ENCODE measurements around the gene KRTAP5-10.
"Not testable (repeated sequence)": the region's sequence is repeated elsewhere in the genome, so short reads cannot be mapped to it uniquely, and the experiment has no call there.

Gene KRTAP5-10, protein sequence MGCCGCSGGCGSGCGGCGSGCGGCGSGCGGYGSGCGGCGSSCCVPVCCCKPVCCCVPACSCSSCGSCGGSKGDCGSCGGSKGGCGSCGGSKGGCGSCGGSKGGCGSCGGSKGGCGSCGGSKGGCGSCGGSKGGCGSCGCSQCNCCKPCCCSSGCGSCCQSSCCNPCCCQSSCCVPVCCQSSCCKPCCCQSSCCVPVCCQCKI

DNA sequence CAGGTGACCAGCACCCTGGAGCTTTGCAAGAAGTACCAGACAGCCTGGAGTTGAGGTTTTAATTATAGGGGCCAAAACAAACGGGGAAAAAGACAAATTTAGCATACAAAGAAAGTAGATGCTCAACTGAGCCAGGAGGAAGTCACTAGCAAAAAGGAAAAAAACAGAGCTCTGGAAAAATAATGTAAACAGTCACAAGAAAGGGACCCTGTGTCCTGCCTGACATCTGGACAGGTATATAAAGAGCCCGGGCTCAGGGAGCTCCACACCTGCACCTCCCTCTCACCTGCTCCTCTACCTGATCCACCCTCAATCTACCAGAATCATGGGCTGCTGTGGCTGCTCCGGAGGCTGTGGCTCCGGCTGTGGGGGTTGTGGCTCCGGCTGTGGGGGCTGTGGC lies at the start of gene KRTAP5-10:
Gene KRTAP5-10, plus strand, starts transcription at position 301 of the 400 bp plus-strand sequence. Its CDS starts 25 bp downstream, at position 326.
- intact Hi-C loops (cut with DNase I) = no loop called here
- DNase-seq = no peak

DNA sequence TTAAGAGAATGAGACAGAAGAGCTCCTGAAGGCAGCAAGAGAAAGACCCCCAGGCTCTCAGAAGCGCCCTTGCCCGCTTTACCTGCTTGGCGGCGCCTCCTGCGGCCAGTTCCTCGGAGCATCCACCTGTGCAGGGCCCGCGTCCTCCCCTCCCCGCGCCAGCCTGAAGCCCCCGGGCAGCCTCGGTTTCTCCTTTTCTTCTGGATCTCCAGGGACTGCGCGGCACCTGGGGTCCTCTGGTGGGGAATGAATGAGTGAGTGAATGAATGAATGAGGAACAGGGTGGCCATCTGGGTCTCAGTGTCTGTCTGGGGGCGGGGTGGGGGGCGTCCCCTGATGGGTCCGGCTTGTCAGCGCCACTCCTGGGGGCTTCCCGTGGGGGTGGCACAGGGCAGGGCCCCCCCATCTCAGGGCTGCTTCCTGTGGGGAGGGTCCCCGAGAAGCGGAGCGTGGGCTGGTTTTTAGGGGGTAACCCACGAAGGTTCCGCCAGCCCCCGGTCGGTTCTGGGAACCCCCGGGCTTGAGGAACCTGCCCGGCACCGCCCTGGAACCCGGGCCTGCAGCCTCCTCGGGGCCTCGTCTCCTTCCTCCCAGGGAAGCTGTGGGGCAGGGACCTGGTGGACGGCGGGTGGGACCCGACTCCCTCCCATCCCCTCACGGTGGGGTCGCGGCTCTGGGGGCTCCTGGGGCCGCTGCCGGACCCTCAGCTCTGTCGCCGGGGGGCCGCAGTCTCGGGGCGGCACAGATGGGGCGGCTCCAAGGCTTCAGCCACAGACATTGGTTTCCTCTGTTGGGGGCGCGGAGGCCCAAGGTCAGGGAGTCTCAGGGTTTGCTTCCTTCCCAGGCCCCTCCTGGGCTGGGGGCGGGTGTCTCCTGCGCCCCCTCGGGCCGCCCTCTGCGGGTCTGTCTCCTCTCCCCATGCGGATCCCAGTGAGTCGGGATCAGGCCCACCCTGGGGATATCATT lies 46.6 kb upstream of the KRTAP5-10 start:
- intact Hi-C loops (cut with DNase I) = no loop called here
- peak in 1 of 10 donors; percentile 81 for DNase-seq

DNA sequence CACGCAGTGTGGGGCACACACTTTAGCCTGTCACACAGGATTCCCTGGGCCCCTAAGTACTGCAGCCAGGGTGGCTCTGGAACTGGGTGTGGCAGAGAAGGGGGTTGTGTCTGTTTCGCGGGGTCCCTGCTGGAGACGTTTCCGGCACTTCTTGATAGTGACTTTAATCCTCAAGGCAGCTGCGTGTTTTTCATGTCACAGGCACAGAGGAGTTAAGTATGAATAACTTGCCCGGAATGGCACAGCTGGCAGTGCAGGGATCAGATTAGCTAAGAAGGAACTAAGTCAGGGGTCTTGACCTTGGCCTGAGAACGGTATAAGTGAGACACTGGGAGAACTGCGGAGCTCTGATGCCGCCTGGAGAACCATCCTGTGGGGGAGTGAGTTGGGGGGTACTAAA lies 45.8 kb upstream of the KRTAP5-10 start:
- intact Hi-C loops (cut with DNase I) = no loop called here
- DNase-seq = no peak

DNA sequence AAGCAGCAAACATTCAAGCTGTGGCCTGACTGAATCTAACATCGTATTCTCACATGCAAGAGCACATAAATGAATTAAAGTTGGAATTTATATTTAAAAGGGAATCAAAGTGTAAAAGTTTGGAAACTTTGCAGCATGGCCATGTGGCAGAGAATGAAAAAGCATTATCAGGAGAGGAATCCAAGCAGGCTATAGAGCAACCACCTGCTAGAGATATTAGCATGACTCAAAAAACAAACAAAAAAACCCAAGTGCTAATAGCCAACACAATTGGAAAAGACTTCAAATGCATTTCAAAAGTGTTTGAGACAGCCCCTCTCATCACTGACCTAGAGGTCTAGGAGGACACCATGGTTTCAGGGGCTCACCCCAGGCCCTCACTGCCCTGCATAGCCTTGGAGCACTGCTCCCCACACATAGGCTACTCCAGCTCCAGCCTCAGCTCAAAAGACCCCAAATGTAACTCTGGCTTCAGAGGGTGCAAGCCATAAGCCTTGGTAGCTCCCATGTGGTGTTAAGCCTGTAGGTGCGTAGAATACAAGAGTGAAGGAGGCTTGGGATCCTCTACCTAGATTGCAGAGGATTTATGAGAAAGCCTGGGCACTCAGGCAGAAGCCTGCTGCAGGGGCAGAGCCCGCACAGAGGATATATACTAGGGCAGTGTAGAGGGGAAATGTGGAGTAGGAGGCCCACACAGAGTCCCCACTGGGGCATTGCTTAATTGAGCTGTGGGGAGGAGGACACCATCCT lies 40.0 kb upstream of the KRTAP5-10 start:
- intact Hi-C loops (cut with DNase I) = no loop called here
- DNase-seq = no peak

DNA sequence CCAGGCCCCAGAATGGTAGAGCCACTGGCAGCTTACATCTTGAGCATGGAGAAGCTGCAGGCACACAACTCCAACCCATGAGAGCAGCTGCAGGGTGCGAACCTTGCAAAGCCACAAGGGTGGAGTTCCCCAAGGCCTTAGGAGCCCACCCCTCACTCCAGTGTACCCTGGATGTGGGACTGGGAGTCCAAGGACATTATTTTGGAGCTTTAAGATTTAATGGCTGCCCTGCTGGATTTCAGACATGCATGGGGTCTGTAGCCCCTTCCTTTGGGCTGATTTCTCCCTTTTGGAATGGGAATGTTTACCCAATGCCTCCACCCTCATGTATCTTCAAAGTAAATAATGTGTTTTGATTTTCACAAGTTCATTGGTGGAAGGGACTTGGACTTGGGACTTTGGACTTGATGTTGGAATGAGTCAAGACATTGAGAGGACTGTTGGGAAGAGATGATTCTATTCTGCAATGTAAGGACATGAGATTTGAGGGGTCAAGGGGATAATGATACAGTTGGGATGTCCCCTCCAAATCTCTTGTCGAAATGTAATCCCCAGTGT lies 39.3 kb upstream of the KRTAP5-10 start:
- DNase-seq = no peak
- intact Hi-C loops (cut with DNase I) = no loop called here

DNA sequence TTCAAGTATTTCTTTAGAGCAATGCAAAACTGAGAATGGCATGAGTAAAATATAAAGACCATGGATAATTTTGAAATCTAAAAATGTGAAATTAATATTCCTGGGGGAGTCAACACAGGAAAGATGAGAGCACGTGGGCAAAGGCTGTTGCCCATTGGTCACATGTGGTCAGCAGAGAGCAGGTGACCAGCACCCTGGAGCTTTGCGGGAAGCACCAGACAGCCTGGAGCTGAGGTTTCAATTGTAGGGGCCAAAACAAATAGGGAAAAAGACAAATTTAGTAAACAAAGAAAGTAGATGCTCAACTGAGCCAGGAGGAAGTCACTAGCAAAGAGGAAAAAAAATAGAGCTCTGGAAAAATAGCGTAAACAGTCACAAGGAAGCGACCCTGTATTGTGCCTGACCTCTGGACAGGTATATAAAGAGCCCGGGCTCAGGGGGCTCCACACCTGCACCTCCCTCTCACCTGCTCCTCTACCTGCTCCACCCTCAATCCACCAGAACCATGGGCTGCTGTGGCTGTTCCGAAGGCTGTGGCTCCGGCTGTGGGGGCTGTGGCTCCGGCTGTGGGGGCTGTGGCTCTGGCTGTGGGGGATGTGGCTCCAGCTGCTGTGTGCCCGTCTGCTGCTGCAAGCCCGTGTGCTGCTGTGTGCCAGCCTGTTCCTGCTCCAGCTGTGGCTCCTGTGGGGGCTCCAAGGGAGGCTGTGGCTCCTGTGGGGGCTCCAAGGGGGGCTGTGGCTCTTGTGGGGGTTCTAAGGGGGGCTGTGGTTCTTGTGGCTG lies 38.4 kb upstream of the KRTAP5-10 start, which contains the start of gene KRTAP5-7:
Gene KRTAP5-7, plus strand, starts transcription at position 472 of the 780 bp plus-strand sequence. Its CDS starts 34 bp downstream, at position 506.
- intact Hi-C loops (cut with DNase I); DNase-seq: not testable (repeated sequence)

DNA sequence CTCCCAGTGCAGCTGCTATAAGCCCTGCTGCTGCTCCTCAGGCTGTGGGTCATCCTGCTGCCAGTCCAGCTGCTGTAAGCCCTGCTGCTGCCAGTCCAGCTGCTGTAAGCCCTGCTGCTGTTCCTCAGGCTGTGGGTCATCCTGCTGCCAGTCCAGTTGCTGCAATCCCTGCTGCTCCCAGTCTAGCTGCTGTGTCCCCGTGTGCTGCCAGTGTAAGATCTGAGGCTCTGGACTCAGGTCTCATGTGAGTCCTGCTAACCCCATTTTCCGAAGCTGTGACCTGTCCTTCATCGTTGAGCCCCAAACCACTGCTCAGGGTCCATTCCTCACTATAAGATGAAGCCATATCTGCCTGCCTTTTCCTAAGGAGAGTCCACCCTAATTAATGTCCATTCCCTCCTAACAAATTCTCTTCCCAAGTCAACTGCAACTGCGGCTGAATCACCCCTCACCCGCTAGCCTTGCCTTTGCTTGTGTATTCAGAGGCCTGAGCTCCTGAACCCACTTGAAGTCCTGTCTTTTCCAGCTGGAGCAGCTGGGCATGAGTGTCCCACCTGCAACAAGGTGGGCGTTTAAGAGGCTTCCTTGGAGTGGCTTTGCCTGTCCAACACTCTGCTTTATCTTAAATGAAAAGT lies 37.7 kb upstream of the KRTAP5-10 start:
- DNase-seq = peak in 1 of 10 donors; percentile 10
- intact Hi-C loops (cut with DNase I) = no loop called here

DNA sequence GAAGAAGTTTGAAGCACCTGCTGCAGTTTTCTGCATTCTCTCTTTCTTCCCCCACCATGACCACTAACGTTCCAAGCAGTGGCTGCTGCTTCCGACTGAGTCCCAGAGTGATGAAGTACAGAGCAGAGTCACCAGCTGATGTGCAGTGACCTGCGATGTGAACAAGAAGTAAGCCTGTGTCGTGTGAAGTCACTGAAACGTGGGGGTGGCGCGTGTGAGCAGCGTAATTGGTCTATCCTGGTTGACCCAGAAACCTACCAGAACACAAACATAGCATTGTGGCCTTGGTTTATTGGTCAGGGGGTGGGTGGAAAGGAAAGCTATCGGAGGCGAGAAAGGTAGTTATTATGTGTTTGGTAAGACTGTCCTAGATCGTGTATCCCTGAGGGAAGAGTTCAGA lies 34.8 kb upstream of the KRTAP5-10 start:
- intact Hi-C loops (cut with DNase I) = no loop called here
- no peak for DNase-seq

DNA sequence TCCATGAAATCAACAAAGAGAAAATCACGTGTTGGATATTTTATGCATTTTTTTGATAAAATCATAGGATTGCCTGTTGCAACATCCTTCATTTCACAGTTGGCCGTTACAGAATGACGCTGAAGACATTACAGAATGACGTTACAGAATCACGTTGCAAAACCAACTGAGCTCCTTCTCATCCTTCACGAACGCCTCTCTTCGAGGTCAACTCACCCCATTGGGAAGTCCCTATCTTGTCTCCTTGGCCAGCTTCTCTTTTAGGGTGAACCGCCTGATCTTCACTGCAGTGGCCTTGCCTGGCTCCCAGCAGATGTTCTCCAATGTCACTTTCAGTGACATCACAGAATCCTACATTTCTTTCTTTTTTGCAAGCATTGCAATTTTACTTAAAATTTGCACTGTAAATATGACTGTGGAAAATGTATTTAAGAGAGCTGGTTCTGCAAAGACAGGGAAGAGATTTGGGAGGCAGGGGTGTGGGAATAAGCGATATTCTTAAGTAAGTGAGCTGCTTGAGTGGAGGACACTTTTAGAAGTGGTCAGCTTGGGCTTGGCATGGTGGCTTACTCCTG lies 33.2 kb upstream of the KRTAP5-10 start:
- intact Hi-C loops (cut with DNase I) = no loop called here
- no peak for DNase-seq

DNA sequence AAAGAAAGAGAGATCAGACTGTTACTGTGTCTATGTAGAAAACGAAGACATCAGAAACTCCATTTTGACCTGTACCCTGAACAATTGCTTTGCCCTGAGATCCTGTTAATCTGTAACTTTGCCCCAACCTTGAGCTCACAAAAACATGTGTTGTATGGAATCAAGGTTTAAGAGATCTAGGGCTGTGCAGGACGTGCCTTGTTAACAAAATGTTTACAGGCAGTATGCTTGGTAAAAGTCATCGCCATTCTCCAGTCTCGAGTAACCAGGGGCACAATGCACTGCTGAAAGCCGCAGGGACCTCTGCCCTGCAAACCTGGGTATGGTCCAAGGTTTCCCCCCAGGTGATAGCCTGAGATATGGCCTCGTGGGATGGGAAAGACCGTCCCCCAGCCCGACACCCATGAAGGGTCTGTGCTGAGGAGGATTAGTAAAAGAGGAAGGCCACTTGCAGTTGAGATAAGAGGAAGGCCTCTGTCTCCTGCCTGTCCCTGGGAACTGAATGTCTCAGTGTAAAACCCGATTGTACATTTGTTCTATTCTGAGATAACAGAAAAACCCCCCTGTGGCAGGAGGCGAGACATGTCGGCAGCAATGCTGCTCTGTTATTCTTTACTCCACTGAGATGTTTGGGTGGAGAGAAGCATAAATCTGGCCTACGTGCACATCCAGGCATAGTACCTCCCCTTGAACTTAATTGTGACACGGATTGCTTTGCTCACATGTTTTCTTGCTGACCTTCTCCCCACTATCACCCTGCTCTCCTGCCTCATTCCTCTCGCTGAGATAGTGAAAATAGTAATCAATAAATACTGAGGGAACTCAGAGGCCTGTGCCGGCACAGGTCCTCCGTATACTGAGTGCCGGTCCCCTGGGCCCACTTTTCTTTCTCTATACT lies 30.4 kb upstream of the KRTAP5-10 start:
- DNase-seq; intact Hi-C loops (cut with DNase I): not testable (repeated sequence)

DNA sequence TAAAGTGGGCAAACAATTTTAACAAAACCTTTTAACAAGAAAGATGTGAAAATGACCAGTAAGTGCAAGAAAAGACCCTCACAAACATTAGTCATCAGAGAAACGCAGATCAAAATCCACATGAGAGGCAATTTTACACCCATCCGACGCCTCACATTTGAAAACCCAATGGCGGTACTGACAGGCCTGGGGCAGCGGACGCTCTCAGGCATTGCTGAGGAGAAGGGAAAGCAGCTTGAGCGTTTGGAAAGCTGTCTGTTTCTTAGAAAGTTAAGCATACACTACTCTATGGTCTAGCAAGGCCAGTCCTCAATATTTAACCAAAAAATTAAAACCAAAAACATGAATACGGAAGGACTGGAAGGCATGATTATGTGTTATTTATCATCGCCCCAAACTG lies 29.5 kb upstream of the KRTAP5-10 start:
- no peak for DNase-seq

DNA sequence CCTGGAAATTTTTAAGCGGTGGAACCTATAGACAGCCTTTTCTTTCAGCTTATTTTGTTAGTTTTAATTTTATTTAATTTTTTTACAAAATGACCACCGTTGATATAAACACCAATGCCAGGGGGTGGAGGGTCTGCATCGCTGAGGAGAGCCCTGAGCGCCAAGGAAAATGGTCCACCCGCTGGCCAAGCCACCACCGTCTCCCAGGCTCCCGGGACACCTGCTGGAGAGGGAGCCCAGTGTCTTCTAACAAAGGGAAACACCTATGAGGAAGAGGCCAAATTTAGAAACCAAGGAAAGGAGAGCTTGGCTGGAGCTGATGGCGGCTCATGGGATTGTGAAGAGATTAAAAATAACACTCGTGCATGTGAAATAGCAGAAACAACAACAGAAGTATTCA lies 27.8 kb upstream of the KRTAP5-10 start:
- intact Hi-C loops (cut with DNase I) = no loop called here
- DNase-seq = peak in 1 of 10 donors; percentile 55

More for the DNA sequence above, 29.5 kb upstream of the KRTAP5-10 start:
- intact Hi-C loops (cut with DNase I) = no loop called here

DNA sequence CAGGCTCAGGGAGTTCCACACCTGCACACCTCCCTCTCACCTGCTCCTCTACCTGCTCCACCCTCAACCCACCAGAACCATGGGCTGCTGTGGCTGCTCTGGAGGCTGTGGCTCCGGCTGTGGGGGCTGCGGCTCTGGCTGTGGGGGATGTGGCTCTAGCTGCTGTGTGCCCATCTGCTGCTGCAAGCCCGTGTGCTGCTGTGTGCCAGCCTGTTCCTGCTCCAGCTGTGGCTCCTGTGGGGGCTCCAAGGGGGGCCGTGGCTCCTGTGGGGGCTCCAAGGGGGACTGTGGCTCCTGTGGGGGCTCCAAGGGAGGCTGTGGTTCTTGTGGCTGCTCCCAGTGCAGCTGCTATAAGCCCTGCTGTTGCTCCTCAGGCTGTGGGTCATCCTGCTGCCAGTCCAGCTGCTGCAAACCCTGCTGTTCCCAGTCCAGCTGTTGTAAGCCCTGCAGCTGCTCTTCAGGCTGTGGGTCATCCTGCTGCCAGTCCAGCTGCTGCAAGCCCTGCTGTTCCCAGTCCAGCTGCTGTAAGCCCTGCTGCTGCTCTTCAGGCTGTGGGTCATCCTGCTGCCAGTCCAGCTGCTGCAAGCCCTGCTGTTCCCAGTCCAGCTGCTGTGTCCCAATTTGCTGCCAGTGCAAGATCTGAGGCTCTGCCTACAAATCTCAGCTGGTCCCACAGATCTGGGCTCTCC lies 27.2 kb upstream of the KRTAP5-10 start, which contains the start of gene KRTAP5-8:
Gene KRTAP5-8, plus strand, starts transcription at position 49 of the 689 bp plus-strand sequence. Its CDS starts 31 bp downstream, at position 80.
- intact Hi-C loops (cut with DNase I) = not testable (repeated sequence)
- peak in 1 of 10 donors; percentile 26 for DNase-seq

DNA sequence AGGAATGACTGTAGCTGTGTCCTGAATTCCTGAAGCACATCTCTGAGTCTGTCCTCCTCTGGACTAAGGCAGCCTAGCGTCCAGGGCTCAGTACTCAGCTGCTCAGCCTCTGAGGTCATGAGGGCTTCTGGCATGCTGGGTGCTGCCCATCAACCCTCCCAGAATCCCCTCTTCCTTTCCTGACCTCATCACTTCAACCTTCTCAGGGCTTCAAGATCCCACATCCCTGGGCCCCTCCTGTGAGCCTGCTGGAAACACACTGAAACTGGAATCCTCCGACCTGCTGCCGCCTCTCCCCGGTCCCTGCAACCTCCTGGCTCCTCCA lies 26.7 kb upstream of the KRTAP5-10 start:
- peak in 1 of 10 donors; percentile 22 for DNase-seq
- intact Hi-C loops (cut with DNase I) = no loop called here

DNA sequence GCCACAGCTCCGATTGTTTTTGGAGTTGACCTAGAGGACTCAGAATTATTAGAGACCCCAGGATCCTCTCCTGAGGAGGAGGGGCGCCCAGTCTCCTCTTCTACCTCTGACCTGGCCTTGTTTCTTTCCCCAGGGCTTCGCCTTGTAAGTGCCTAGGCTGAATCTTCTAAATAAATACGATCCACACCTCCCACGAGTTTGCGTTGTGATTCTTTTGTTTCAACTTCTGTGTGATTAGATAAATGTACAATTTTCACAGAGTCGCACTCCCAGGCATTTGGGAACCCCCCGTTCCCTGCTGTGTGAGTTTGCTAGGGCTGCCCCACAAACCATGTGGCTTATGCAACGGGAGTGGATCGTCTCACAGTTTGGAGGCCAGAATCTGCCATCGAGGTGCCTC lies 26.3 kb upstream of the KRTAP5-10 start:
- DNase-seq = peak in 1 of 10 donors; percentile 18
- intact Hi-C loops (cut with DNase I) = no loop called here

DNA sequence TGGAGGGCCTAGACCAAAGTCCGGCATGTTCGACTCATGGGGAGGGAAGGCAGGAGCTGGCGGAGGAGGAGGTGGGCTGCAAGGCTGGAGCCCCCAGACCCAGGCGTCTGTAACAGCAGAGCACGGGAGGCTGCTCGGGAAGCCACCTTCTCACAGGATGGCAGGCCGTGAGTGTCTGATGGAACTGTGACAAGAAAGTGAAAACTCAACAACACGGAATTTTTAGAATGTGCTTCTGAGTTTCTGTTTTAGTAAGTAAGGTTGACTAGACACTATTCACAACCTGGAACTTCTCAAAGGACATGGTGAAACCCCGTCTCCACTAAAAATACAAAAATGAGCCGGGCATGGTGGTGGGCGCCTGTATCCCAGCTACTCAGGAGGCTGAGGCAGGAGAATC lies 25.4 kb upstream of the KRTAP5-10 start:
- DNase-seq = not testable (repeated sequence)

More for the DNA sequence above, 25.4 kb upstream of the KRTAP5-10 start:
- intact Hi-C loops (cut with DNase I) = not testable (repeated sequence)
